NCI-H2029 (cell line): ENCODE measurements around the gene MPZL1.
"Not testable (repeated sequence)": the region's sequence is repeated elsewhere in the genome, so short reads cannot be mapped to it uniquely, and the experiment has no call there.

Experiments
- DNase-seq: peaks from one replicate; lab custom pipeline; 2025; lab: John Stamatoyannopoulos, UW

MPZL1 gene

GRCh38 chr1:167781558-167781957 lies 59.8 kb downstream of the MPZL1 start:
- DNase-seq: no peak

- DNase-seq: no peak
Measured at GRCh38 chr1:167782946-167783345, 61.2 kb downstream of the MPZL1 start.

- no peak for DNase-seq
Measured at GRCh38 chr1:167784876-167785550, 63.2 kb downstream of the MPZL1 start.

- no peak for DNase-seq
Measured at GRCh38 chr1:167786502-167786901, 64.7 kb downstream of the MPZL1 start.

GRCh38 chr1:167789501-167789900 lies 67.7 kb downstream of the MPZL1 start:
- no peak for DNase-seq

- DNase-seq: no peak
Measured at GRCh38 chr1:167790117-167790516, 68.3 kb downstream of the MPZL1 start.

GRCh38 chr1:167791281-167792187 lies 69.8 kb downstream of the MPZL1 start:
- DNase-seq: no peak

GRCh38 chr1:167792188-167792565 lies 70.4 kb downstream of the MPZL1 start:
- no peak for DNase-seq

- no peak for DNase-seq
Measured at GRCh38 chr1:167794043-167794442, 72.3 kb downstream of the MPZL1 start.

- DNase-seq: peak; percentile 3
Measured at GRCh38 chr1:167795810-167796740, 74.3 kb downstream of the MPZL1 start.

- DNase-seq: no peak
Measured at GRCh38 chr1:167797015-167797414, 75.2 kb downstream of the MPZL1 start.

- no peak for DNase-seq
Measured at GRCh38 chr1:167798952-167799351, 77.2 kb downstream of the MPZL1 start.

GRCh38 chr1:167799747-167800146 lies 78.0 kb downstream of the MPZL1 start:
- no peak for DNase-seq

- no peak for DNase-seq
Measured at GRCh38 chr1:167800251-167800650, 78.5 kb downstream of the MPZL1 start.

GRCh38 chr1:167802235-167802634 lies 80.5 kb downstream of the MPZL1 start:
- no peak for DNase-seq

GRCh38 chr1:167803358-167804207 lies 81.8 kb downstream of the MPZL1 start:
- peak; percentile 77 for DNase-seq

GRCh38 chr1:167805041-167805556 lies 83.3 kb downstream of the MPZL1 start:
- DNase-seq: no peak

- not testable (repeated sequence) for DNase-seq
Measured at GRCh38 chr1:167806235-167806634, 84.5 kb downstream of the MPZL1 start.

GRCh38 chr1:167806676-167807075 lies 84.9 kb downstream of the MPZL1 start:
- not testable (repeated sequence) for DNase-seq

GRCh38 chr1:167808104-167808503 lies 86.3 kb downstream of the MPZL1 start:
- DNase-seq: no peak

GRCh38 chr1:167808690-167809089 lies 86.9 kb downstream of the MPZL1 start:
- DNase-seq: no peak
